IMR-90 (cell line): ENCODE results near the gene NR4A3. TPM values are rescaled to one million over a fixed set of nuclear protein-coding genes. Genes with fewer than 3 reads are reported as not detected.
A peak's percentile ranks its signal among the peaks of the same experiment; 100 is the strongest.

Experiments
- ATAC-seq: fragments of 200-7000 bp; cut with Tn5 transposase; 2 replicates; pipeline ENCODE4 v1.9.1; 2020; ENCODE audit warnings: low read depth, mild to moderate bottlenecking, moderate library complexity
- BruUV-seq: library from RNA; stranded (reverse); fragments of 400-500 nt; replicated peaks from 2 replicates; lab custom pipeline; 2021; lab: Mats Ljungman, UMichigan
- CTCF ChIA-PET: fragments of 300-600 bp; formaldehyde crosslinking; extraction: SDS; loops from one replicate; lab custom pipeline; 2021; ENCODE audit warnings: antibody characterized with exemption; lab: Yijun Ruan, JAX
- POLR2A ChIA-PET: fragments of 300-600 bp; sonication (Branson Sonifier 250); formaldehyde crosslinking; loops from one replicate; lab custom pipeline; 2022; ENCODE audit warnings: antibody characterized with exemption; ENCODE audit not compliant: unreplicated experiment; lab: Charles Lee
- DNase-seq: peaks from one replicate; pipeline ENCODE4 v3.0.0; 2013
- H2AFZ ChIP-seq: replicated peaks from 2 replicates; pipeline ENCODE3; 2013; ENCODE audit warnings: low read length, mild to moderate bottlenecking; ENCODE audit not compliant: poor library complexity
- H2AK5ac ChIP-seq: 2 replicates; pipeline ENCODE4 v1.6.1; 2013; ENCODE audit warnings: low read depth, low read length, inconsistent platforms
- H2AK9ac ChIP-seq: replicated peaks from 2 replicates; pipeline ENCODE3; 2013; ENCODE audit warnings: mild to moderate bottlenecking, low read depth, low read length, moderate library complexity; ENCODE audit not compliant: poor library complexity
- H2BK120ac ChIP-seq: 2 replicates; pipeline ENCODE4 v1.6.1; 2013; ENCODE audit warnings: low read depth, low read length, inconsistent platforms
- H2BK15ac ChIP-seq: 3 replicates; pipeline ENCODE4 v1.6.1; 2013; ENCODE audit warnings: low read depth, low read length, inconsistent platforms
- H2BK20ac ChIP-seq: 2 replicates; pipeline ENCODE4 v1.6.1; 2013; ENCODE audit warnings: low read depth, mild to moderate bottlenecking, inconsistent platforms, low read length, moderate library complexity
- H2BK5ac ChIP-seq: 2 replicates; pipeline ENCODE4 v1.6.1; 2013; ENCODE audit warnings: mild to moderate bottlenecking, low read depth, low read length, inconsistent platforms; ENCODE audit not compliant: poor library complexity, severe bottlenecking
- H3K14ac ChIP-seq: replicated peaks from 2 replicates; pipeline ENCODE4 v1.6.1; 2013; ENCODE audit warnings: low read depth, low read length, inconsistent platforms
- H3K18ac ChIP-seq: 2 replicates; pipeline ENCODE4 v1.6.1; 2013; ENCODE audit warnings: low read depth, low read length, control low read depth
- H3K23ac ChIP-seq: 2 replicates; pipeline ENCODE4 v1.6.1; 2013; ENCODE audit warnings: low read depth, low read length, inconsistent platforms
- H3K27ac ChIP-seq: 2 replicates; pipeline ENCODE4 v1.5.1; 2013; ENCODE audit warnings: mild to moderate bottlenecking, control low read depth, low read length; ENCODE audit not compliant: insufficient read depth
- H3K27me3 ChIP-seq: 2 replicates; pipeline ENCODE4 v1.6.1; 2013; ENCODE audit warnings: low read length; ENCODE audit not compliant: control insufficient read depth, insufficient read depth
- H3K36me3 ChIP-seq: 2 replicates; pipeline ENCODE4 v1.6.1; 2013; ENCODE audit warnings: low read length, mixed read lengths; ENCODE audit not compliant: control insufficient read depth, insufficient read depth
- H3K4ac ChIP-seq: 2 replicates; pipeline ENCODE4 v1.6.1; 2013; ENCODE audit warnings: low read depth, low read length, inconsistent platforms
- H3K4me1 ChIP-seq: 2 replicates; pipeline ENCODE4 v1.6.1; 2013; ENCODE audit warnings: low read length, mixed read lengths; ENCODE audit not compliant: control insufficient read depth, insufficient read depth
- H3K4me2 ChIP-seq: 2 replicates; pipeline ENCODE4 v1.6.1; 2013; ENCODE audit warnings: low read depth, mild to moderate bottlenecking, control low read depth, low read length, moderate library complexity
- H3K4me3 ChIP-seq: 2 replicates; pipeline ENCODE4 v1.5.1; 2013; ENCODE audit warnings: low read depth, mild to moderate bottlenecking, control low read depth, low read length, moderate library complexity; ENCODE audit not compliant: insufficient read depth
- H3K56ac ChIP-seq: 2 replicates; pipeline ENCODE4 v1.6.1; 2013; ENCODE audit warnings: low read length, inconsistent platforms; ENCODE audit not compliant: insufficient read depth; ENCODE audit errors: extremely low read depth
- H3K79me1 ChIP-seq, 2 experiments: 2 replicates each; pipeline ENCODE4 v1.6.1; 2013; ENCODE audit warnings: low read length in 2 of 2, inconsistent platforms in 1 of 2, low read depth in 1 of 2
- H3K9ac ChIP-seq: 2 replicates; pipeline ENCODE4 v1.6.1; 2013; ENCODE audit warnings: low read depth, low read length, control low read depth
- H3K9me1 ChIP-seq: 2 replicates; pipeline ENCODE4 v1.6.1; 2013; ENCODE audit warnings: low read length, inconsistent platforms; ENCODE audit not compliant: insufficient read depth
- H3K9me3 ChIP-seq: 2 replicates; pipeline ENCODE4 v1.6.1; 2013; ENCODE audit warnings: low read length; ENCODE audit not compliant: control insufficient read depth, insufficient read depth
- H4K20me1 ChIP-seq: 2 replicates; pipeline ENCODE4 v1.6.1; 2013; ENCODE audit warnings: low read length, inconsistent platforms; ENCODE audit not compliant: insufficient read depth
- H4K5ac ChIP-seq: 2 replicates; pipeline ENCODE4 v1.6.1; 2013; ENCODE audit warnings: mild to moderate bottlenecking, low read depth, low read length, control low read depth
- H4K8ac ChIP-seq, 2 experiments: 2 replicates each; pipeline ENCODE4 v1.6.1; 2013; ENCODE audit warnings: low read depth in 2 of 2, low read length in 2 of 2, control low read depth in 1 of 2, inconsistent platforms in 1 of 2
- H4K91ac ChIP-seq: 2 replicates; pipeline ENCODE4 v1.6.1; 2013; ENCODE audit warnings: low read depth, low read length, inconsistent platforms; ENCODE audit not compliant: insufficient read depth
- BHLHE40 ChIP-seq: fragments of 150-350 bp; IDR thresholded peaks from 2 replicates; pipeline ENCODE4 v1.6.1; 2016; ENCODE audit warnings: mild to moderate bottlenecking, low read depth, low read length
- CEBPB ChIP-seq: IDR thresholded peaks from 2 replicates; pipeline ENCODE4 v1.6.1; 2012; ENCODE audit warnings: low read depth, low read length, improper control_type of control experiment
- CHD1 ChIP-seq: IDR thresholded peaks from 2 replicates; pipeline ENCODE4 v1.6.1; 2012; ENCODE audit warnings: low read depth, low read length, improper control_type of control experiment
- CTCF ChIP-seq: conservative IDR thresholded peaks from 2 replicates; pipeline ENCODE4 v1.5.1; 2012; ENCODE audit warnings: mild to moderate bottlenecking, low read depth, low read length, improper control_type of control experiment
- FOS ChIP-seq: fragments of 150-350 bp; IDR thresholded peaks from 2 replicates; pipeline ENCODE4 v1.6.1; 2016; ENCODE audit warnings: low read depth, low read length
- MAFK ChIP-seq: IDR thresholded peaks from 2 replicates; pipeline ENCODE4 v1.6.1; 2012; ENCODE audit warnings: low read depth, low read length, improper control_type of control experiment
- MAZ ChIP-seq: IDR thresholded peaks from 2 replicates; pipeline ENCODE4 v1.6.1; 2012; ENCODE audit warnings: low read depth, mild to moderate bottlenecking, low read length, improper control_type of control experiment, moderate library complexity, borderline replicate concordance
- MXI1 ChIP-seq: IDR thresholded peaks from 2 replicates; pipeline ENCODE4 v1.6.1; 2012; ENCODE audit warnings: low read depth, mild to moderate bottlenecking, low read length, moderate library complexity, borderline replicate concordance
- NFE2L2 ChIP-seq: fragments of 150-350 bp; IDR thresholded peaks from 2 replicates; pipeline ENCODE4 v1.6.1; 2016; ENCODE audit warnings: low read depth, mild to moderate bottlenecking, low read length
- POLR2A ChIP-seq: IDR thresholded peaks from 2 replicates; pipeline ENCODE4 v1.6.1; 2012; ENCODE audit warnings: mild to moderate bottlenecking, low read depth, low read length
- RAD21 ChIP-seq: IDR thresholded peaks from 2 replicates; pipeline ENCODE4 v1.6.1; 2012; ENCODE audit warnings: low read length, improper control_type of control experiment
- RCOR1 ChIP-seq: IDR thresholded peaks from 2 replicates; pipeline ENCODE4 v1.6.1; 2012; ENCODE audit warnings: mild to moderate bottlenecking, low read length, improper control_type of control experiment; ENCODE audit not compliant: insufficient replicate concordance
- RFX5 ChIP-seq: IDR thresholded peaks from 2 replicates; pipeline ENCODE4 v1.8.0; 2012; ENCODE audit warnings: low read depth, mild to moderate bottlenecking, low read length, moderate library complexity
- SMC3 ChIP-seq: fragments of 150-350 bp; IDR thresholded peaks from 2 replicates; pipeline ENCODE4 v1.6.1; 2016; ENCODE audit warnings: low read depth, mild to moderate bottlenecking, antibody characterized with exemption, low read length, moderate library complexity
- WGBS, 2 experiments: methylation state at CpG; one replicate each; pipeline versions ENCODE4 v1.1.5 to v1.1.7; 2013; ENCODE audit warnings: missing lambda C conversion rate in 2 of 2; ENCODE audit not compliant: insufficient read length in 1 of 2; ENCODE audit errors: extremely low coverage in 2 of 2; 5-methylcytosine and 5-hydroxymethylcytosine counted together
- dilution Hi-C: fragments of 300-500 bp; cut with HindIII; formaldehyde crosslinking; loops from one replicate; pipeline ENCODE4 v1.14.3; 2018; ENCODE audit warnings: low sequenced_read_pairs; ENCODE audit not compliant: unreplicated experiment
- in situ Hi-C: fragments of 300-500 bp; cut with MboI; formaldehyde crosslinking; loops from 3 replicates; pipeline ENCODE4 v1.14.3; 2019; ENCODE audit warnings: low sequenced_read_pairs, inconsistent platforms, mixed read lengths
- intact Hi-C: fragments of 100-400 bp; cut with micrococcal nuclease; formaldehyde crosslinking; loops from 2 replicates; pipeline ENCODE4 v1.10.0; 2022
- polyA plus RNA-seq, 3 experiments: library from polyadenylated mRNA; depleted of rRNA; stranded (reverse); fragments of >200 nt; gene quantifications; 2 replicates each; pipeline ENCODE4 v1.2.3, GENCODE V29; 2012; ENCODE audit warnings: low replicate concordance in 1 of 3
- total RNA-seq: library from RNA; depleted of rRNA; stranded (reverse); fragments of >200 nt; gene quantifications from 2 replicates; pipeline ENCODE4 v1.2.3, GENCODE V29; 2012
- TF ChIP-seq, protein P1 (sequence below): fragments of 150-350 bp; IDR thresholded peaks from 2 replicates; pipeline ENCODE4 v1.6.1; 2016; ENCODE audit warnings: low read depth, mild to moderate bottlenecking, low read length, moderate library complexity, borderline replicate concordance

The NR4A3 gene
- total and polyA plus RNA-seq, 2 of the 4 experiments (the other 2 are of a cell fraction) = 0.27 to 0.54 TPM

DNA sequence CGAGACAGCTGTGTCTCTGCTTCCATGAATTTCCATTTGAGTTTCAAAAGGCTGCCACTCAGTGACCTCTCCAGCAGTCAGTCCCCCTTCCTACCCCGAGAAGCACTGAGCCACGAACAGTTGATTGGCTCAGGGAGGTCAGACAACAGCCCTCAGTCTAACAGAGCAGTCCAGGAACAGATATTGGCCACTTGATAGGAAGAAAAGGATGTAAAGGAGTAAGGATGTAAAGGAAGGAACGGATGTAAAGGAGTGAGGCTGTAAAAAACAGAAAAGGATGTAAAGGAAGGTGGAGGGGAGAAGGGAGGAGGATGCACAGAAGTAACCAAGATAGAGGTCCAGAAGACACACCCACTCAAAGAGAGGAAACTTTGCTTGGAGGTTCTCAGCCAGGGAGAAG lies 3.2 kb upstream of the NR4A3 start:
- Histone ChIP-seq H3K27me3 (no peaks in the 10 kb centered on the region), H2BK20ac (no peak overlapping the region; the same call in 1 of the 2 replicates), H3K4ac (peak overlapping the region; percentile 46; the same call in 1 of the 2 replicates), H4K8ac (peak overlapping the region in 1 of 2 experiments; percentile 4; a peak in 1 of 4 replicates), H3K9ac (peak overlapping the region; percentile 56; the same call in 1 of the 2 replicates), H3K4me2 (peak overlapping the region; percentile 71), H2BK120ac (0 out of 2 replicates have a peak overlapping the region, but pooled peaks have one; percentile 15), H3K79me1 (peaks cover 4 to 20% of the 10 kb centered on the region in 2 experiments; a peak in 3 of 4 replicates), H3K56ac (no peak overlapping the region), H3K4me1 (peaks cover 9% of the 10 kb centered on the region), H2BK15ac (peak overlapping the region; percentile 42; the same call in 2 of the 3 replicates), H3K27ac (peak overlapping the region; percentile 14; the same call in 1 of the 2 replicates), H4K5ac (no peak overlapping the region), H3K4me3 (peak overlapping the region; percentile 65; the same call in 1 of the 2 replicates), H3K18ac (no peak overlapping the region), H3K14ac (peak overlapping the region; percentile 79), H3K9me1 (peaks cover 4% of the 10 kb centered on the region; the same call in 1 of the 2 replicates), H2AK9ac (peak overlapping the region; percentile 66), H3K36me3 (no peaks in the 10 kb centered on the region), H2AK5ac (peak overlapping the region; percentile 20), H2BK5ac (peak overlapping the region; percentile 40), H2AFZ (peak overlapping the region; percentile 67), H4K20me1 (peaks cover 4% of the 10 kb centered on the region), H3K9me3 (no peaks in the 10 kb centered on the region), H4K91ac (peak overlapping the region; percentile 17; the same call in 1 of the 2 replicates), H3K23ac (peak overlapping the region; percentile 67; the same call in 1 of the 2 replicates)
- WGBS, 2 experiments = no CpG with 5 or more reads among the region's 4 CpGs
- no peak for TF ChIP-seq BHLHE40
- no peak for TF ChIP-seq MAFK
- no peak for TF ChIP-seq RCOR1
- no peak for TF ChIP-seq CHD1
- no peak for TF ChIP-seq POLR2A
- TF ChIP-seq, protein P1, sequence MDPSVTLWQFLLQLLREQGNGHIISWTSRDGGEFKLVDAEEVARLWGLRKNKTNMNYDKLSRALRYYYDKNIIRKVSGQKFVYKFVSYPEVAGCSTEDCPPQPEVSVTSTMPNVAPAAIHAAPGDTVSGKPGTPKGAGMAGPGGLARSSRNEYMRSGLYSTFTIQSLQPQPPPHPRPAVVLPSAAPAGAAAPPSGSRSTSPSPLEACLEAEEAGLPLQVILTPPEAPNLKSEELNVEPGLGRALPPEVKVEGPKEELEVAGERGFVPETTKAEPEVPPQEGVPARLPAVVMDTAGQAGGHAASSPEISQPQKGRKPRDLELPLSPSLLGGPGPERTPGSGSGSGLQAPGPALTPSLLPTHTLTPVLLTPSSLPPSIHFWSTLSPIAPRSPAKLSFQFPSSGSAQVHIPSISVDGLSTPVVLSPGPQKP = no peak
- no peak for TF ChIP-seq CTCF
- no peak for TF ChIP-seq MXI1
- TF ChIP-seq MAZ = no peak
- no peak for TF ChIP-seq RFX5
- no peak for TF ChIP-seq FOS
- TF ChIP-seq CEBPB = no peak
- no peak for TF ChIP-seq RAD21
- TF ChIP-seq NFE2L2 = no peak
- TF ChIP-seq SMC3 = no peak
- ChIA-PET CTCF (no interaction called here), POLR2A (no interaction called here)
- DNase-seq (no peak), ATAC-seq (no peak)
- no TSS peak for BruUV-seq
- intact Hi-C loops (no loop called here), dilution Hi-C loops (no loop called here), in situ Hi-C loops (loop anchor here (25.0 kb wide), 2 partner anchors 394 to 556 kb away; no protein-coding TSS in a partner anchor)
